GM12891 (cell line): ENCODE results near the gene VWF.

Experiments
- DNase-seq: peaks from one replicate; pipeline ENCODE4 v3.0.0; 2011; ENCODE audit warnings: low spot score; ENCODE audit not compliant: insufficient read length
- FAIRE-seq: peaks from 2 replicates; lab custom pipeline; 2011; peaks lifted over from hg19 to GRCh38; lab: Jason Lieb, UNC
- PAX5 ChIP-seq: IDR thresholded peaks from 2 replicates; pipeline ENCODE4 v1.6.1; 2011; ENCODE audit warnings: low read length, moderate library complexity, mild to moderate bottlenecking; ENCODE audit not compliant: insufficient read depth, severe bottlenecking
- POLR2A ChIP-seq: IDR thresholded peaks from 2 replicates; pipeline ENCODE4 v1.6.1; 2011; ENCODE audit warnings: low read depth, low read length, control low read depth
- POLR2AphosphoS5 ChIP-seq: IDR thresholded peaks from 2 replicates; pipeline ENCODE4 v1.6.1; 2011; ENCODE audit warnings: low read depth, low read length, control low read depth
- POU2F2 ChIP-seq: IDR thresholded peaks from 2 replicates; pipeline ENCODE4 v1.6.1; 2011; ENCODE audit warnings: low read depth, mild to moderate bottlenecking, control low read depth, low read length, moderate library complexity
- SPI1 ChIP-seq: IDR thresholded peaks from 2 replicates; pipeline ENCODE4 v1.6.1; 2011; ENCODE audit warnings: low read depth, low read length, control low read depth
- TAF1 ChIP-seq: IDR thresholded peaks from 2 replicates; pipeline ENCODE4 v1.6.1; 2011; ENCODE audit warnings: low read depth, low read length, control low read depth

Gene VWF

DNA sequence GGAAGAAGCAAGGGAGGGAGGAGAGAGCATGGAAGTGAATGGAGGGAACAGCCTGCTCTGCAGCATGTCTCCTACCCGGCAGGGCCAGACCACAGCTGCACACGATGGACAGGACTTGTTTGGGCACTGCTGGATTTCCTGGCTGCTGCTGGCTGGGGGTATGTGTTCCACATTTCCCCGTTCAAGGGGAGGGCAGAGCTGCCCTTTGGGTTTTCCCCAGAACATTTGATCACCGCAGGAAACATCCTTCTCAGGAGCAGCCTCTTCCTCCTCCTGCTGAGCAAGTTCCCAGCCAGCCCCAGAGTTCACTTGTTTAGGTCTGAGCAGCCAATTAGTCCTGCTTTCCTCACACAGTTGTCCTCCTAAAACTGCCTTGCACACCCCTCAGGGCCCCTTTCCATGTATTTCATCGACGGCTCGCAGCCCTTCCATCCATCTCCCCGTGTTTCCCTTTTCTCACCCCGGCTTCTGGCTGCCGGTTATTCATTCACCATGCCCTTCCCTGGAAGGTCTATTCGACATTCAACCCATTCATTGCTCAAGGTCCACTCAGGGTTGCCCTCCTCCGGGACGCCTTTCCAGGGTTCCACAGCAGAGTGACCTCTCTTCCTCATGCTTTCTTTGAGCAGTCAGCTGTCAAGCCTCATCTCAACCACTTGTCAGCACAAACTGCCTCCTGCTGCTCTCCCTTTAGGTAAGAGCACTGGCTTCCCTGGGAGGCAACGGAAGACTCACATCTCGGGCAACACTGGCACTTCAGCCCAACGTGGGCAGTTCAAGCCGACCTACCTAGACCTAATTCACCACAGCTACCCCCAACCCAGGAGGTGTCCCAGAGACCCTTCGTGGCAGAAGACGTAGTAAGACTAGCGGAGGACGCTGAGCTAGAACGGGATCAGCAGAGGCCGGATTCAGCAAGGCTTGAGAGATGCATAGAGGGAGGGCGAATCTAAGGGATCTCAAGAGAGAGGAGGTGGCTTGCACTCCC lies 159.3 kb downstream of the VWF start:
- FAIRE-seq = no peak
- no peak for DNase-seq
- no peak for TF ChIP-seq PAX5
- no peak for TF ChIP-seq POU2F2
- no peak for TF ChIP-seq POLR2AphosphoS5
- no peak for TF ChIP-seq POLR2A
- TF ChIP-seq SPI1 = no peak
- no peak for TF ChIP-seq TAF1

DNA sequence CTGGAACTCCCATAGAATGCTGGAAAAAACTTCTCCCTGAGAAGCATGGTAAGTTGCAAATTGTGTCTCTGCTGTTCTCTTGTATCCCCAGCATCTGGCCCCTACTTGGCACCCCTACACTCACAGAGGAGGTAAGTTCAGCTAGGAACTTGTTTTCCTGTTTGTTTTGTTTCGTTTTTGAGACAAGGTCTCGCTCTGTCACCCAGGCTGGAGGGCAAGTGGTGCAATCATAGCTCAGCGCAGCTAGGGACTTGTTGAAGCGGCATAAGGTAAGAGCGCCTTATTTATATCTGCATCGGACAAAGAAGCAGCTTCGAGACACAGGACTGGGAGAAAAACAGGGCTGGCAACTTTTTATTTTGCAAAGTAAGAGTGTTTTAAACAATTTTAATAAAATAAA lies 161.0 kb downstream of the VWF start:
- no peak for DNase-seq
- TF ChIP-seq POU2F2 = no peak
- TF ChIP-seq POLR2A = no peak
- TF ChIP-seq PAX5 = no peak
- TF ChIP-seq TAF1 = no peak
- no peak for TF ChIP-seq POLR2AphosphoS5
- no peak for TF ChIP-seq SPI1
- FAIRE-seq = no peak

DNA sequence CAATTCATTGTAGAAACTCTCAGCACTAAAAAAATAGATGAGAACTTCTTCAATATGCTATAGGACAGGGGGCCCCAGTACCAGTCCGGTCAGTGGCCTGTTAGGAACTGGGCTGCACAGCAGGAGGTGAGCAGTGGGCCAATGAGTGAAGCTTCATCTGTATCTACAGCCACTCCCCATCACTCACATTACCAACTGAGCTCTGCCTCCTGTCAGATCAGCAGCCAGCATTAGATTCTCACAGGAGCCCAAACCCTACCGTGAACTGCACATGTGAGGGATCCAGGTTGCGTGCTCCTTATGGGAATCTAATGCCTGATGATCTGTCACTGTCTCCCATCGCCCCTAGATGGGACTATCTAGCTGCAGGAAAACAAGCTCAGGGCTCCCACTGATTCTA lies 163.7 kb downstream of the VWF start:
- no peak for DNase-seq
- no peak for TF ChIP-seq TAF1
- no peak for TF ChIP-seq POU2F2
- no peak for TF ChIP-seq POLR2A
- no peak for TF ChIP-seq POLR2AphosphoS5
- TF ChIP-seq PAX5 = no peak
- TF ChIP-seq SPI1 = no peak
- FAIRE-seq = no peak

DNA sequence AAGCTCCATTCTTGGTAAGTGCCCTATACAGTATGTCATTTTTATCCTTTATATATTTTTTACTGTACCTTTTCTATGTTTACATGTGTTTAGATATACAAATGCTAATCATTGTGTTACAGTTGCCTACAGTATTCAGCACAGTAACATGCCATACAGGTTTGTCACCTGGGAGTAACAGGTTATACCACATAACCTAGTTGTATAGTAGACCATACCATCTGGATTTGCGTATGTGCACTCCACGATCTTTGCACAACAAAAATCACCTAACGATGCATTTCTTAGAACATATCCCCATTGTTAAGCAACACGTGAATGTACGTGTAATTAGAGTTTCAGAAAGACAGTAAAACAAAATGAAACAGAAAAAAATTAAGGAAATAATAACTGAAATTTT lies 167.5 kb downstream of the VWF start:
- FAIRE-seq = no peak
- DNase-seq = no peak
- TF ChIP-seq TAF1 = no peak
- TF ChIP-seq POLR2AphosphoS5 = no peak
- no peak for TF ChIP-seq POU2F2
- TF ChIP-seq SPI1 = no peak
- no peak for TF ChIP-seq POLR2A
- TF ChIP-seq PAX5 = no peak

GRCh38 chr12:5954661-5955060 lies 169.8 kb downstream of the VWF start:
- TF ChIP-seq TAF1 = no peak
- no peak for TF ChIP-seq POLR2A
- no peak for TF ChIP-seq PAX5
- no peak for TF ChIP-seq POU2F2
- no peak for TF ChIP-seq SPI1
- TF ChIP-seq POLR2AphosphoS5 = no peak
- FAIRE-seq = no peak
- DNase-seq = no peak

DNA sequence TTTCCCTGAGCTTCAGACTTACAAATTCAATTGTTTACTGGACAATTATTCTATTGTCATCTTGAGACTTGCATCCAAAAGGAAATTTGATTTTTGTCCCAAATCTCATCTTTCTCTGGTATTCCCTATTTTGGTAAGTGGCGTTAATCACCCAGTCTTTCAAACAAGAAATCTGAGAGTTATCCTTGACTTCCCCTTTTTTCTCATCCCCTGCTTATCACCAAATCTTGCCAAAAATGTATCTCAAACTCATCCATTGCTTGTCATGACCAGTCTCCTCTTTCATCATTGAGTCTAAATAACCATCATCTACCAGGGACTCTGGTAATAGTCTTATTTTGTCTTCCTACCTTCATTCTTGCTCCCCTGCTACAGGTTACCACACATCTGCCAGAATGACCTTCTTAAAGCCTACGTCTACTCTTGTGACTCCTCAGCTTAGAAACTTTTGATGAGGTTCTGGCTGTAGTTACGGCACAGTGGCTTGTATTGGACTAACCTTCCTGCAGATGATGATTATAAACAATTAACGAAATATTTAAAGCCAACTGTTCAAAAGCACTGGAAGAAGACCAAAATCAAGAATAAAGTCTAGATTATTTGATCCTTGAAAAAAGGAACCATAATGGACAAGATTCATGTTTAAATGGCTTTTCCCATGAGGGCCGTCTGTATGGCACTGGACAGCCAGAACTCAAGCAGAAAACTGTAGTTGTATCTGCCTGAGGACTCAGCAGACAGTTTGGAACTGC lies 170.5 kb downstream of the VWF start:
- FAIRE-seq (no peak), DNase-seq (no peak)
- TF ChIP-seq SPI1 = 0 out of 2 replicates have a peak, but pooled peaks have one; percentile 8
- no peak for TF ChIP-seq POLR2AphosphoS5

- TF ChIP-seq PAX5 = no peak
- no peak for TF ChIP-seq SPI1
- TF ChIP-seq TAF1 = no peak
- no peak for TF ChIP-seq POLR2A
- TF ChIP-seq POU2F2 = no peak
- TF ChIP-seq POLR2AphosphoS5 = no peak
- DNase-seq (no peak), FAIRE-seq (no peak)
These were observed 172.4 kb downstream of the VWF start for GRCh38 chr12:5952031-5952430.

DNA sequence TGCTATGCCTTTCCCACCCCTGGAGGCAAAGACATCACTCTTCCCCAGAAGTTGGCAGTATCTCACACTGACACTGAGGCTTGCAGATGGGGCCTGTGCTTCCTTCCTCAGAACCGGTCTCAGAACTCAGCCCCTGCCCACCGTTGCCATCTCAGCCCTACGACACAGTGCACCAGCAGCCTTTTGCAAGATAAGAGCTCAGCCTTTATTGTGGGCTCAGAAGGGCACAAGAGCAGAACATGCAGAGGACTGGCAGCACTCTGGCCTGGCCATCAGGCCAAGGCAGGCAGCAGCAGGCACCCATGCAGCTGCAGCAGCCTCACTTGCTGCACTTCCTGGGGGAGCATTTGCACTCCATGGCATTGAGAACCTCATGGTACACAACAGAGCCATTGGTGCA lies 175.8 kb downstream of the VWF start:
- TF ChIP-seq PAX5 (no peak), TAF1 (no peak)
- DNase-seq = no peak
- FAIRE-seq = no peak

GRCh38 chr12:5947006-5947405 lies 177.5 kb downstream of the VWF start:
- DNase-seq = no peak
- no peak for FAIRE-seq
- TF ChIP-seq TAF1 (no peak), POU2F2 (no peak), PAX5 (no peak), POLR2AphosphoS5 (no peak), POLR2A (no peak), SPI1 (no peak)
